Duodenal mucosa (tissue), 2 donors: ENCODE data around the gene AKT1S1.
A peak's percentile ranks its signal among the peaks of the same experiment; 100 is the strongest.

Experiments used
- H3K27ac ChIP-seq: one replicate; pipeline ENCODE4 v1.7.0; 2013; ENCODE audit warnings: low read depth, low read length
- H3K27me3 ChIP-seq, 2 donors: one replicate each; pipeline ENCODE4 v1.7.0; 2013; ENCODE audit warnings: low read length in 2 of 2, control low read depth in 1 of 2; ENCODE audit not compliant: insufficient read depth in 2 of 2, control insufficient read depth in 1 of 2
- H3K36me3 ChIP-seq, 2 donors: one replicate each; pipeline ENCODE4 v1.7.0; 2013; ENCODE audit warnings: low read length in 2 of 2, control low read depth in 1 of 2; ENCODE audit not compliant: insufficient read depth in 2 of 2, control insufficient read depth in 1 of 2
- H3K4me1 ChIP-seq, 2 donors: one replicate each; pipeline ENCODE4 v1.7.0; 2013; ENCODE audit warnings: low read length in 2 of 2, control low read depth in 1 of 2; ENCODE audit not compliant: insufficient read depth in 2 of 2, control insufficient read depth in 1 of 2
- H3K4me3 ChIP-seq, 2 donors: one replicate each; pipeline ENCODE4 v1.7.0; 2013; ENCODE audit warnings: low read length in 2 of 2, low read depth in 1 of 2
- H3K9ac ChIP-seq, 2 donors: one replicate each; pipeline ENCODE4 v1.7.0; 2013; ENCODE audit warnings: low read length in 2 of 2, low read depth in 1 of 2
- H3K9me3 ChIP-seq, 2 donors: one replicate each; pipeline ENCODE4 v1.7.0; 2013; ENCODE audit warnings: low read length in 2 of 2, control low read depth in 1 of 2; ENCODE audit not compliant: control insufficient read depth in 1 of 2

The AKT1S1 gene

DNA sequence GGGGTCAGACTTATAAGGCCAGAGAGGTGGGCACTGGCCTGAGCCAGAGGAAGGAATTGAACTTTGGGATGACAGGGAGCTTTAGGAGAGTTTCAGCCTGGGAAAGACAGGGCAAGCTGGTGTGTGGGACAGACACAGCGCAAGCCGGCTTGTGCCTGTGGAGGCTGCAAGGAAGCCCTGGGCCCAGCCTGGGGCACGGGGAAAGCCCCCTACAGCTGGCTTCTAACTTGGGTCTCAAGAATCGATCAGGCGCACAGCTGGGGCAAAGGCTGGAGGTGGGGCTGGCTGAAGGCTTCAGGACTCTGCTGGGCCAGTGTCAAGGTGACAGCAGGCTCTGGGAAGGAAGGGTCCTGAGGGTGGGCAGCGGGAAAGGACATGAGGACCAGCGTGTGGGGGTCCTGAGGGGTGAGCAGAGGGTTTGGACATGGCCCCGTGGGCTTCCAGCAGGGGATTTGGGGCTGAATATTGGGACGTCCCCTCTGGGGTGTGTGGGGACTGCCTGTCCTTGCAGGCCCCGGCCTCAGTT lies 23.2 kb downstream of the AKT1S1 start:
- H3K27ac ChIP-seq: no peak overlapping the region

DNA sequence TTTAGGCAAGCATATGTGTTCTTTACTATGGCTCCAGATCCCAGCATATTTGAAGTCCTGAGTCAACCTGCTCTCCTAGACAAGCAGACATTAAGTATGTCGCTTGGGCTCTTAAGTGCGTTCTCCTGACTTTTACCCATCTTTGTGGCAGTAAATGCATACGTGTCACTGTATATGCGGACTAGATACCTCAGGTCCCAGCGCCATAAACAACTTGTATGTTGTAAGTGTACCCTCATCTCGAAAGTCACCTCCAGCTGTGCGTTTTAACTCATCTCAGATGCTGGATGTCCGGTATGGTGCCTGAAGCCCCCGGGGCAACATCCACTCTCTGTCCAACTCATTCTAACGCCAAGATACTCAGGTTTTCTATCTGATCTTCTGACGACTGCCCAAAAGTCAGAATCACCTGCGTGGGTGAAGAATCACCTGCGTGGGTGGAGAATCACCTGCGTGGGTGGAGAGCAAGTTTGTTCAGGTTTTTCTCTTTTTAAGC lies 24.5 kb downstream of the AKT1S1 start:
- H3K4me3 ChIP-seq: peak overlapping the region; percentile 63 to 70
- H3K9ac ChIP-seq: peak overlapping the region; percentile 13 to 57
- peaks cover 15 to 31% of the 10 kb centered on the region in 2 donors for H3K4me1 ChIP-seq

More for the DNA sequence above, 23.2 kb downstream of the AKT1S1 start:
- peaks cover 15 to 31% of the 10 kb centered on the region in 2 donors for H3K4me1 ChIP-seq
- no peaks in the 10 kb centered on the region for H3K27me3 ChIP-seq
- no peaks in the 10 kb centered on the region for H3K9me3 ChIP-seq
- no peak overlapping the region for H3K9ac ChIP-seq
- no peak overlapping the region for H3K4me3 ChIP-seq
- H3K36me3 ChIP-seq: peaks cover 0 to 37% of the 10 kb centered on the region in 2 donors

DNA sequence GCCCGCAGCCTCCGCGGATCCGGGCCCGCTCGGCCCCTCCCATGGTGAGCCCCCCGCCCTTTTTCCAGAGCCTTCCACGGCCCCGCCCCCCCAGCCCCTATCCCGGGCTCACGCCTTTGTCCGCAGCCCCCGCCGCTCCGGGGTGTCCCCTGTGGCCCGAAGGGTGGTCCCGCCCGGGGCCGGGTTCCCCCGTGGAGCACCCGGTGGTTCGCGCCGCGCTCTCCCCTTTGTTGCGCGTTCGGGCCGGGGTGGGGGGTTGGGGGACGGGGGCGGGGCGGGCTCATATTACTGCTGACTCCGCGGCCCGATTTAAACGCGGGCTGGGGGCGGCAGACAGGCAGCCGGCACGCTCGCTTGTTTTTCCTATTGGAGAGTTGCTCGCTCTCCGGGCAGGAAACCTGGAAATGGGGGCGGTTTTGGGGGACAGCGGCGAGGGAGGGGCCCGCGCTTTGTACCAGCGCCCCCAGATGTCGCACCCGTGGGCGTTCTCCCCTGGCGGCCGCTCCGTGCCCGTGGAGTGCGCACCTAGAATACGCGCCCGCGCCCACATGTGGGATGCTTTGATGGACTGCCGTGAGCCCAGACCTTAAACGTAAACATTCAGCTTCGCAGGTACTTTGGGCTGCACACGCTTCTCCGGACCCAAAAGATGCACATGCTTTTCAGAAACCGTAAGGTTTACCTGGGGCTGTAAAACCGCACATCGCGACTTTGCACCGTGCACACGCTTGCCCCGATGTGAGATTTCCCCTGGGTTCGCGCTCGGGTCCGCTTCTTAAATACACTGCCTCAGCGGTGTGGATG lies 25.5 kb downstream of the AKT1S1 start:
- H3K4me1 ChIP-seq: peaks cover 15 to 31% of the 10 kb centered on the region in 2 donors
- H3K36me3 ChIP-seq: peaks cover 0 to 16% of the 10 kb centered on the region in 2 donors
- peak overlapping the region; percentile 13 to 57 for H3K9ac ChIP-seq
- no peaks in the 10 kb centered on the region for H3K27me3 ChIP-seq
- peak overlapping the region; percentile 63 to 92 for H3K4me3 ChIP-seq
- no peak overlapping the region for H3K27ac ChIP-seq
- no peaks in the 10 kb centered on the region for H3K9me3 ChIP-seq

More for the DNA sequence above, 24.5 kb downstream of the AKT1S1 start:
- H3K27ac ChIP-seq: no peak overlapping the region
- no peaks in the 10 kb centered on the region for H3K27me3 ChIP-seq
- peaks cover 0 to 25% of the 10 kb centered on the region in 2 donors for H3K36me3 ChIP-seq
- no peaks in the 10 kb centered on the region for H3K9me3 ChIP-seq

DNA sequence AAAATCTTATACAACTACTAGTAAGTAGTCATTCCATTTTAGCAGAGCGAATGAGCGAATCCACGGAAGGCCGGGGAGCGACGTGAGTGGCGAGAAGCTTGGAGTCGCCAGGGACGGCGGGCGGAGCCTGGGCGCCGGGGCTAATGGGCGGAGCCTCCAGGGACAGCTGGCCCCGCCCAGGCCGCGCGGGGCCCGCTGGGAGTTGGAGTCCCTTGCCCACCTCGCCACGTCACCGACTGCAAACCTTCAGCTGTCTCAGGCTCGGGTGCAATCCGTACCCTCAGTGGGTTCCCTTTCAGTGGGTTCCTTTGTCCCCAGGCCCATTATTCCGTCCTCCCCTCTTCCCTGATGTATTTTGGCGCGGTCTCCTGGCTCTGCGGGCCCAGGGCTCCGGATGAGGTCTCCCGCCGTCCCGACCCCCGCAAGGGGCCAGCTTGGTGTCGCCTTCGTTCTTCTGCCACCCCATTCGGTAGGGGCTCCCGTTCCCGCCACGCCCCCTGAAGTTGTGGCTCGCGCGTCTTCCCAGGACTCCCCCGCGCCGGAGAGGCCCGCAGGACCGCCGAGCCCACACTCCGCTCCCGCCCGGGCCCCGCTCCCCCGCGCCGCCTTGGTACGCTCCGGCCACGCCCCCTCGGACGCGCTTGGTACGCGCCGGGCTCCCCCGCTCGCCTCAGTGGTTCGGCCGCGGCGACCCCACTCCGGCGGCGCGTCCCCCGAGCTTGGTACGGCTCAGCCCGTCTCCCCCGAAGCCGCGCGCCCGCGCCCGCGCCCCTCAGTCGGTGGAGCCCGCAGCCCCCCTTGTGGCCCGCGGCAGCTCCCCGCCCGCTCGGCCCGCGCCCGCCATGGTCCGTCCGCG lies 26.4 kb downstream of the AKT1S1 start, which contains the start of gene PTOV1:
Gene PTOV1, plus strand, starts transcription at position 673 of the 856 bp plus-strand sequence.
- H3K36me3 ChIP-seq: peaks cover 0 to 8% of the 10 kb centered on the region in 2 donors
- no peaks in the 10 kb centered on the region for H3K9me3 ChIP-seq
- peak within 1 kb of the TSS; percentile 97 to 100 for H3K9ac ChIP-seq
- H3K27me3 ChIP-seq: no peaks in the 10 kb centered on the region
- H3K4me3 ChIP-seq: peak within 1 kb of the TSS; percentile 85 to 92
- peak within 1 kb of the TSS; percentile 100 for H3K27ac ChIP-seq
- H3K4me1 ChIP-seq: peaks cover 15 to 31% of the 10 kb centered on the region in 2 donors

DNA sequence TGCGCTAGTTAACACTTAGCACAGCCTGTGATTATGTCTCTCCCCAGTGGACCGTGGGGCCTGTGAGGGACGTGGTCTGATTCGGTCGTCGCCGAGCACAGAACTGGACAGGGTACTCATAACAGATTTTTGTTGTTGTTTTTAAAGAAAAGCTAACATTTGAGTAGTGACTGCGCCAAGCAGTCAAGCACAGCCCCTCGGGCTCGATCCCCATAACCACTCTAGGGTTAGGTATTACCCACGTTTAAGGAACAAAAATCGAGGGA lies 27.0 kb downstream of the AKT1S1 start:
- peak overlapping the region; percentile 97 to 100 for H3K9ac ChIP-seq
- H3K4me3 ChIP-seq: peak overlapping the region; percentile 85 to 92
- H3K36me3 ChIP-seq: peaks cover 0 to 4% of the 10 kb centered on the region in 2 donors
- H3K27me3 ChIP-seq: no peaks in the 10 kb centered on the region
- H3K27ac ChIP-seq: no peak overlapping the region
- no peaks in the 10 kb centered on the region for H3K9me3 ChIP-seq
- H3K4me1 ChIP-seq: peaks cover 15 to 31% of the 10 kb centered on the region in 2 donors

DNA sequence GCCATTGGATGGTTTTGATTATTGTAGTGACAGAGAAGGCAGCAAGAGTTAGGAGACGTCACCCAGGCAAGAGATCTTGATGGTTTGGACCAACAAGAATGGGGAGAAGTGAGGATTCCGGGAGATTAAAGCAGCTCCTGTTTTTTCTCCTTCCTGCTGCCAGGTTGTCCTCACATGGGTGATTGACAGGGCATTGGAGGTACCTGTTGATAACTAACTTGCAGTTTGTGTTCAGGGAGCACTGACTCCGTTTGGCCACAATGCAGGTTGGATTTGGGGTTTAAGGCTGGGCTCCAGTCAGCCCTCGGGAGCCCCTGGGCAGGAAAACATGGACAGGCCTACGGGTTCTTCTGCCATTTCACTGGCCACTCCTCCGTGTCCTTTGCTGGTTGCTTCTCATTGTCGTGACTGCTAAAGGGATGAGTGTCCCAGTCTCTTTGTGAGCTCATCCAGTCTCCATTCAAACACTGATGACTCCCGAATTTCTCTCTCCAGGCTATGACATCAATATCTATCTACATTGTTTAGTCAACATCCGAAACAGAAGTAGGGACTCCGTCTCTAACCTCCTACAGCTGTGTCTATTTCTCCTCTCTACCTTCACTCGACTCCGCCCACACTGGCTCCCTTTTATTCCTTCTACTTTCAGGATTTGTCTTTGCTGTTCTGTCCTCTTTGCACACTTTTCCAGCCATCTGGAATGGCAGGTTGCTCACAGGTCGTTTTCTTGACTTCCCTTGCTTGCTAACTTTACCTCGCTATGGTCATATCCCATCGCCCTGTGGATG lies 27.5 kb downstream of the AKT1S1 start:
- H3K4me3 ChIP-seq: peak overlapping the region; percentile 85 to 92
- no peak overlapping the region for H3K27ac ChIP-seq
- H3K9me3 ChIP-seq: no peaks in the 10 kb centered on the region
- H3K27me3 ChIP-seq: no peaks in the 10 kb centered on the region
- no peaks in the 10 kb centered on the region for H3K36me3 ChIP-seq
- peaks cover 15 to 30% of the 10 kb centered on the region in 2 donors for H3K4me1 ChIP-seq
- peak overlapping the region; percentile 97 to 100 for H3K9ac ChIP-seq

DNA sequence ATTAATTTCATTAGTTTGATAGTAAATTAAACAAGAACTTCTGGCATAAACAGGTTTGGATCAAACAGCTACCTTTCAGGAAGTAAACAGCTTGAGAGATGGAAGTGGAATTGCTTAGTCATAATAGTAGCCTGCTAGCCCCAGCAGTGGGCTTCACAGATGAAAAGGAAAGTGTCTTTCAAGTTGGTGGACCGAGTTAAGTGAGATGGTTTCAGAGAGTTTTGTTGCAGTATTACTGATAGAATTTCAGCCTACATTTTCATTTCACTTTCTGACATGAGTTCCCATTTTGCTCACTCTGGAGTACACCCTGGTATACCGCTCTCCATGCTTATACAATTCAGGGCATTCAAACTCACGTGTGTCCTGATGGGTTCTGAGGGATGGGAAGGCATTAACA lies 28.2 kb downstream of the AKT1S1 start:
- Histone ChIP-seq H3K4me1 (peaks cover 15 to 23% of the 10 kb centered on the region in 2 donors), H3K27me3 (no peaks in the 10 kb centered on the region), H3K4me3 (no peak overlapping the region), H3K9me3 (no peaks in the 10 kb centered on the region), H3K9ac (no peak overlapping the region), H3K27ac (no peak overlapping the region), H3K36me3 (no peaks in the 10 kb centered on the region)

DNA sequence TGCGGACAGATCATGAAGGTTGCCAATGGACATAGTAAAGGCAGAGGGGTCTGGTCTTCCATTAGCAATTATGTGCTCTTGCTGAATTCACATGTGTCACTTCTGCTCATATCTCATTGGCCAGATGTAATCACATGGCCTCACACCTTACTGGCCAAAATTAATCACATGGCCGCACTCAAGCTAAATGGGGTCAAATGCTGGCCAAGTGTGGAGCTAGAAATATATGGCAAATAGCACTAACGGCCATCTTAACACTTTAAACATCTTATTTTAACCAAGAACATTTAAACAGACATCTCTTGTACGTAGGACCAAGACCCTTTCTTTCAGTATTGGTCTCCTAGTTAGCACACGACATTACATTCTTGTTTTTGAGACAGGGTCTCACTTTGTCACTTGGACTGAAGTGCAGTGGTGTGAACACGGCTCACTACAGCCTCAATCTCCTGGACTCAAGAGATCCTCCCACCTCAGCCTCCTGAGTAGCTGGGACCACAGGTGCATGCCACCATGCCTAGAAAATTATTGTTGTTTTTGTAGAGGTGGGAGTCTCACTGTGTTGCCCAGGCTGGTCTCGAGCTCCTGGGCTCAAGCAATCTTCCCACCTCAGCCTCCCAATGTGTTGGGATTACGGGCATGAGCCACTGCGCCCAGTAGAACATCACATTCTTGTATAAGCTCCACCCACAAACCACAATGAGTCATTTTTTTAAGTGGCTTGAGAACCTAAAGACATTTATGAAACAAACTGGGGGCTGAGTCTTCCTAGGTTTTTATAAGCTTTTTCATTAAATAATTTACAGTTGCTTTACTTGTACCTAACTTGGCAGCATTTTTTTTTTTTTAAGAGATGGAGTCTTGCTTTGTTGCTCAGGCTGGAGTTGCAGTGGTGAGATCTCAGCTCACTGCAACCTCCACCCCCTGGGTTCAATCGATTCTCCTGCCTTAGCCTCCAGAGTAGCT lies 29.1 kb downstream of the AKT1S1 start:
- Histone ChIP-seq H3K27me3 (no peaks in the 10 kb centered on the region), H3K4me1 (peaks cover 15 to 18% of the 10 kb centered on the region in 2 donors), H3K36me3 (no peaks in the 10 kb centered on the region), H3K9ac (no peak overlapping the region), H3K9me3 (no peaks in the 10 kb centered on the region), H3K27ac (no peak overlapping the region), H3K4me3 (no peak overlapping the region)

DNA sequence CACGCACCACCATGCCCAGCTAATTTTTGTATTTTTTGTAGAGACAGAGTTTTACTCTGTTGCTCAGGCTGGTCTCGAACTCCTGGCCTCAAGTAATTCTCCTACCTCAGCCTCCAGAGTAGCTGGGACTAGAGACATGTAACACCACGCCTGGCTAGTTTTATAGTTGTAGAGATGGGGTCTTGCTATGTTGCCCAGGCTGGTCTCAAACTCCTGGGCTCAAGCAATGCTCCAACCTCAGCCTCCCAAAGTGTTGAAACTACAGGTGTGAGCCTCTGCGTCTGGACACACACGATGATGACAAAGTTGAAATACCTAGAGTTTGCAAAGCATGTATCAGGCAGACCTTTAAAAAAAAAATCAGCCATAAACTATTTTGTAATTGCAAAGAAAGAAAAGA lies 30.7 kb downstream of the AKT1S1 start:
- Histone ChIP-seq H3K4me1 (peaks cover 4 to 7% of the 10 kb centered on the region in 2 donors), H3K4me3 (no peak overlapping the region), H3K36me3 (no peaks in the 10 kb centered on the region), H3K9ac (no peak overlapping the region), H3K27me3 (no peaks in the 10 kb centered on the region), H3K9me3 (no peaks in the 10 kb centered on the region), H3K27ac (no peak overlapping the region)
